ENCODE data around the gene RASGEF1B. TPM values are rescaled to one million over a fixed set of nuclear protein-coding genes. Genes with fewer than 3 reads are reported as not detected.

Gene RASGEF1B
- total RNA-seq, 2 experiments from 2014 or later = 69.4 to 73.1 TPM

DNA sequence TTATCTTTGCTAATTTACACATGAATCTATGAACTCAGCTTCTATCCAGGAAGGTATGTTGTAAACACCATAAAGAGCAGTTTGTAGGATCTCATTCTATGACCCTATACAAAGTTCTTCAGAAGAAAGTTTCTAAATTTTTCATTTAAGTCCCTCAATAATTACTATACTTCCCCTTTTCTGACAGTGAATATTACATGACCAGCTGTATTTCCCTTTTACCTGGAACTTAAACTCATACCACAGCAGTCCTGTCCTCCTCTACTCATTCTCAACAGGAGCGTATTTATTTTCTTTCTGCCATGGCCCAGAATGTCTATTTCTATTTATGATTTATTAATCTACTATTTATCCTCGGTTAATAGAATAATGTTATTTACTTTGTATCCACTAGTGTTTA, 15.8 kb downstream of the RASGEF1B start:
- intact Hi-C loops (cut with DNase I, micrococcal nuclease) = no loop called here
- POLR2A ChIA-PET = no interaction called here
- H3K27ac Mint-ChIP-seq = no peak overlapping the region

DNA sequence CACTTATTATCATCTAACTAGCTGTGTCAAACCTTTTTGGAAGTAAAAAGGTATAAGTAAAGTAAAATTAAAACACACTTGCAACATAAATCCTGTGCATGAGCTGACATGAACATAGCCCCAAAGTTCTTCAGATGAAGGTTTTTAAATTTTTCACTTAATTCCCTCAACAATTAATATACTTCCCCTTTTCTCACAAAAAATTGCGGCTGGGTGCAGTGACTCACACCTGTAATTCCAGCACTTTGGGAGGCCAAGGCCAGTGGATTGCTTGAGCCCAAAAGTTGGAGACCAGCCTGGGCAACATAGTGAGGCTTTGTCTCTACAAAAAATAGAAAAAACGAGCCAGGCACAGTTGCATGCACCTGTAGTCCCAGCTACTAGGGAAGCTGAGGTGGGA, 16.8 kb downstream of the RASGEF1B start:
- peaks cover 16% of the 10 kb centered on the region for H3K4me1 Mint-ChIP-seq (ENCODE audit: low read depth)
- no peaks in the 10 kb centered on the region for H3K9me3 ChIP-seq (ENCODE audit: control insufficient read depth in 1 of 2, insufficient read depth in 1 of 2, low read length in 2 of 2)
- peaks cover 91% of the 10 kb centered on the region for H3K36me3 Mint-ChIP-seq (ENCODE audit: low read depth)
- H3K9me3 Mint-ChIP-seq = no peaks in the 10 kb centered on the region
- TF ChIP-seq, protein P1, sequence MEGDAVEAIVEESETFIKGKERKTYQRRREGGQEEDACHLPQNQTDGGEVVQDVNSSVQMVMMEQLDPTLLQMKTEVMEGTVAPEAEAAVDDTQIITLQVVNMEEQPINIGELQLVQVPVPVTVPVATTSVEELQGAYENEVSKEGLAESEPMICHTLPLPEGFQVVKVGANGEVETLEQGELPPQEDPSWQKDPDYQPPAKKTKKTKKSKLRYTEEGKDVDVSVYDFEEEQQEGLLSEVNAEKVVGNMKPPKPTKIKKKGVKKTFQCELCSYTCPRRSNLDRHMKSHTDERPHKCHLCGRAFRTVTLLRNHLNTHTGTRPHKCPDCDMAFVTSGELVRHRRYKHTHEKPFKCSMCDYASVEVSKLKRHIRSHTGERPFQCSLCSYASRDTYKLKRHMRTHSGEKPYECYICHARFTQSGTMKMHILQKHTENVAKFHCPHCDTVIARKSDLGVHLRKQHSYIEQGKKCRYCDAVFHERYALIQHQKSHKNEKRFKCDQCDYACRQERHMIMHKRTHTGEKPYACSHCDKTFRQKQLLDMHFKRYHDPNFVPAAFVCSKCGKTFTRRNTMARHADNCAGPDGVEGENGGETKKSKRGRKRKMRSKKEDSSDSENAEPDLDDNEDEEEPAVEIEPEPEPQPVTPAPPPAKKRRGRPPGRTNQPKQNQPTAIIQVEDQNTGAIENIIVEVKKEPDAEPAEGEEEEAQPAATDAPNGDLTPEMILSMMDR (IDR thresholded peaks at IDR 0.05) = no peak
- no peak overlapping the region for H3K27ac ChIP-seq (ENCODE audit: low read depth in 1 of 2, low read length in 2 of 2)
- no peaks in the 10 kb centered on the region for H3K27me3 Mint-ChIP-seq
- peaks cover 42% of the 10 kb centered on the region for H3K36me3 ChIP-seq (ENCODE audit: insufficient read depth, low read length)
- DNase-seq (no peak), ATAC-seq (ENCODE audit: poor library complexity) (no peak)
- peak overlapping the region; percentile 22 for H3K27ac Mint-ChIP-seq
- POLR2A ChIA-PET = interaction anchor here (1.0 kb wide), 1 partner anchor 17 kb away, joined by 3 read pairs; the partner anchor contains the start of gene RASGEF1B
- CTCF ChIA-PET = interaction anchor here (1.4 to 1.9 kb wide), 2 partner anchors 12 to 390 kb away, joined by 3 to 11 read pairs; no protein-coding TSS in a partner anchor
- H3K4me3 Mint-ChIP-seq = no peak overlapping the region
- H3K4me3 ChIP-seq (ENCODE audit: low read length) = no peak overlapping the region
- H3K27me3 ChIP-seq (ENCODE audit: control insufficient read depth in 1 of 2, insufficient read depth in 2 of 2, low read length in 2 of 2) = no peaks in the 10 kb centered on the region
- H3K4me1 ChIP-seq (ENCODE audit: insufficient read depth, low read length) = no peaks in the 10 kb centered on the region
- intact Hi-C loops (cut with DNase I, micrococcal nuclease) = no loop called here

More for the DNA sequence above, 15.8 kb downstream of the RASGEF1B start:
- H3K27me3 ChIP-seq (ENCODE audit: control insufficient read depth in 1 of 2, insufficient read depth in 2 of 2, low read length in 2 of 2) = no peaks in the 10 kb centered on the region
- H3K4me1 ChIP-seq (ENCODE audit: insufficient read depth, low read length) = no peaks in the 10 kb centered on the region
- Mint-ChIP-seq H3K27me3 (no peaks in the 10 kb centered on the region), H3K4me3 (no peak overlapping the region), H3K9me3 (no peaks in the 10 kb centered on the region), H3K4me1 (ENCODE audit: low read depth) (peaks cover 26% of the 10 kb centered on the region), H3K36me3 (ENCODE audit: low read depth) (peaks cover 87% of the 10 kb centered on the region)
- no peaks in the 10 kb centered on the region for H3K9me3 ChIP-seq (ENCODE audit: control insufficient read depth in 1 of 2, insufficient read depth in 1 of 2, low read length in 2 of 2)
- H3K4me3 ChIP-seq (ENCODE audit: low read length) = no peak overlapping the region
- DNase-seq (no peak), ATAC-seq (ENCODE audit: poor library complexity) (no peak)
- TF ChIP-seq, protein P1 (IDR thresholded peaks at IDR 0.05) = no peak
- peaks cover 42% of the 10 kb centered on the region for H3K36me3 ChIP-seq (ENCODE audit: insufficient read depth, low read length)
- no peak overlapping the region for H3K27ac ChIP-seq (ENCODE audit: low read depth in 1 of 2, low read length in 2 of 2)
- CTCF ChIA-PET = interaction anchor here (1.4 kb wide), 1 partner anchor 389 kb away, joined by 3 read pairs; no protein-coding TSS in a partner anchor

DNA sequence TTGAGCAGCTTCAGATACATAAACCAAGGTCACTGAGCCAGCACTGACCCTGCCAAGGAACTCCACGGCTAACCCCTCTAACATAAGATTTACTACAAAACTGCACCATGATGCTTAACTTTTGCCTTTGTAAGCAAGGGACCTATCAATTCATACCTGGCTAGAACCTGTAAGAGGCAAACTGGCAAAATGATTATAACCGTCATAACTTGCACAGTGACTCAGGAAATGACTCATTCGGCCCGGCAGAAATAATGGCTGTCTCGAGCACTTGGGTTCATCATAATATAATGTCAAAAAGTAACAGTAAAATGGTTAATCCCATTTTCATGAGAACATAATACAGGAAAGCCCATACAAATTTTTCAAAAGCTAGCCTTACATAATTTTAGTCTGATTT, 17.2 kb downstream of the RASGEF1B start:
- no peak overlapping the region for H3K4me3 Mint-ChIP-seq
- H3K9me3 Mint-ChIP-seq = no peaks in the 10 kb centered on the region
- ChIA-PET POLR2A (interaction anchor here (1.0 kb wide), 1 partner anchor 18 kb away, joined by 3 read pairs; the partner anchor contains the start of gene RASGEF1B), CTCF (interaction anchor here (1.4 to 1.9 kb wide), 2 partner anchors 13 to 390 kb away, joined by 3 to 11 read pairs; no protein-coding TSS in a partner anchor)
- DNase-seq (peak in 5 of 14 experiments; percentile 23 to 49 (median 46)), ATAC-seq (ENCODE audit: poor library complexity) (peak; percentile 67)
- Histone ChIP-seq H3K4me1 (ENCODE audit: insufficient read depth, low read length) (no peaks in the 10 kb centered on the region), H3K27ac (ENCODE audit: low read depth in 1 of 2, low read length in 2 of 2) (no peak overlapping the region), H3K9me3 (ENCODE audit: control insufficient read depth in 1 of 2, insufficient read depth in 1 of 2, low read length in 2 of 2) (no peaks in the 10 kb centered on the region), H3K4me3 (ENCODE audit: low read length) (no peak overlapping the region), H3K27me3 (ENCODE audit: control insufficient read depth in 1 of 2, insufficient read depth in 2 of 2, low read length in 2 of 2) (no peaks in the 10 kb centered on the region), H3K36me3 (ENCODE audit: insufficient read depth, low read length) (peaks cover 42% of the 10 kb centered on the region)
- no peaks in the 10 kb centered on the region for H3K27me3 Mint-ChIP-seq
- peaks cover 14% of the 10 kb centered on the region for H3K4me1 Mint-ChIP-seq (ENCODE audit: low read depth)
- intact Hi-C loops (cut with DNase I, micrococcal nuclease) = no loop called here
- H3K27ac Mint-ChIP-seq = peak overlapping the region; percentile 22
- TF ChIP-seq, protein P1 (IDR thresholded peaks at IDR 0.05) = no peak
- H3K36me3 Mint-ChIP-seq (ENCODE audit: low read depth) = peaks cover 93% of the 10 kb centered on the region
